HCT116 (cell line): Measurements from ENCODE around the gene GAMT. TPM values are rescaled to one million over a fixed set of nuclear protein-coding genes. Genes with fewer than 3 reads are reported as not detected.

Experiments
- ATAC-seq: fragments of 200-7000 bp; cut with Tn5 transposase; 2 replicates; pipeline ENCODE4 v1.9.1; 2020; ENCODE audit warnings: mild to moderate bottlenecking, moderate library complexity
- BruUV-seq: library from RNA; stranded (reverse); fragments of 400-500 nt; replicated peaks from 2 replicates; lab custom pipeline; 2021; lab: Mats Ljungman, UMichigan
- CTCF ChIA-PET: fragments of 300-600 bp; sonication (Branson Sonifier 250); formaldehyde crosslinking; loops from one replicate; lab custom pipeline; 2021; ENCODE audit warnings: antibody characterized with exemption; lab: Charles Lee
- POLR2A ChIA-PET: fragments of 300-600, 350-600 bp; sonication (Branson Sonifier 250); formaldehyde crosslinking; loops from one replicate; lab custom pipeline; 2021; ENCODE audit warnings: antibody characterized with exemption; lab: Charles Lee
- RAD21 ChIA-PET, 2 experiments: fragments of 300-600 bp; sonication (Branson Sonifier 250); formaldehyde crosslinking; loops; one replicate each; lab custom pipeline; 2023; ENCODE audit warnings: low total read pairs in 2 of 2; ENCODE audit not compliant: uncharacterized antibody in 2 of 2, unreplicated experiment in 2 of 2, low non-redundant PET in 1 of 2; lab: Charles Lee
- DNase-seq: peaks from one replicate; pipeline ENCODE4 v3.0.0-alpha.2; 2010; ENCODE audit warnings: low read depth, low spot score
- H2AFZ ChIP-seq: fragments of 200-600 bp; shearing (Covaris generic), sonication (generic); 2 replicates; pipeline ENCODE4 v1.6.1; 2017; ENCODE audit warnings: low read depth, mixed run types, mixed read lengths, antibody characterized with exemption, low read length; ENCODE audit not compliant: poor library complexity, severe bottlenecking
- H3K27ac ChIP-seq: 2 replicates; pipeline ENCODE4 v1.5.1; 2012; ENCODE audit warnings: low read depth, low read length
- H3K27me3 ChIP-seq: fragments of 200-600 bp; sonication (generic); 2 replicates; pipeline ENCODE4 v1.6.1; 2016; ENCODE audit warnings: mixed run types, low read length, mixed read lengths; ENCODE audit not compliant: insufficient read depth
- H3K36me3 ChIP-seq, 2 experiments: fragments of 200-500 bp in 1 of 2; fragments of 200-600 bp in 1 of 2; sonication (Bioruptor generic) in 1 of 2; sonication (generic) in 1 of 2; 2 replicates each; pipeline versions ENCODE4 v1.5.1 to v1.6.1; 2014 to 2016; ENCODE audit warnings: low read length in 2 of 2, inconsistent platforms in 1 of 2, mixed read lengths in 1 of 2, mixed run types in 1 of 2; ENCODE audit not compliant: insufficient read depth in 2 of 2, control insufficient read depth in 1 of 2
- H3K4me1 ChIP-seq, 2 experiments: fragments of 200-600 bp in 1 of 2; sonication (generic) in 1 of 2; 2 replicates each; pipeline versions ENCODE4 v1.5.1 to v1.6.1; 2012 to 2017; ENCODE audit warnings: low read length in 2 of 2, inconsistent platforms in 1 of 2, mild to moderate bottlenecking in 1 of 2, mixed read lengths in 1 of 2, mixed run types in 1 of 2, moderate library complexity in 1 of 2; ENCODE audit not compliant: insufficient read depth in 2 of 2, control insufficient read depth in 1 of 2
- H3K4me2 ChIP-seq: fragments of 200-600 bp; sonication (generic); 2 replicates; pipeline ENCODE4 v1.6.1; 2017; ENCODE audit warnings: mixed run types, low read length, mixed read lengths
- H3K4me3 ChIP-seq, 2 experiments: fragments of 200-600 bp in 1 of 2; sonication (generic) in 1 of 2; replicated peaks in 1 of 2; 2 replicates each; pipeline ENCODE4 v1.5.1; 2011 to 2016; ENCODE audit warnings: low read length in 2 of 2, control low read depth in 1 of 2, low read depth in 1 of 2, mild to moderate bottlenecking in 1 of 2, mixed read lengths in 1 of 2, mixed run types in 1 of 2
- H3K79me2 ChIP-seq: fragments of 200-600 bp; sonication (generic); 2 replicates; pipeline ENCODE4 v1.6.1; 2017; ENCODE audit warnings: mild to moderate bottlenecking, mixed run types, low read length, moderate library complexity, mixed read lengths; ENCODE audit not compliant: insufficient read depth
- H3K9ac ChIP-seq: fragments of 200-600 bp; sonication (generic); 2 replicates; pipeline ENCODE4 v1.6.1; 2016; ENCODE audit warnings: low read length, mixed read lengths
- H3K9me2 ChIP-seq: fragments of 200-600 bp; sonication (generic), shearing (Covaris generic); 2 replicates; pipeline ENCODE4 v1.6.1; 2017; ENCODE audit warnings: mixed run types, mild to moderate bottlenecking, moderate library complexity; ENCODE audit not compliant: insufficient read depth
- H3K9me3 ChIP-seq, 2 experiments: fragments of 200-500 bp in 1 of 2; fragments of 200-600 bp in 1 of 2; sonication (Bioruptor generic) in 1 of 2; sonication (generic) in 1 of 2; 2 replicates each; pipeline ENCODE4 v1.6.1; 2014 to 2017; ENCODE audit warnings: low read length in 2 of 2, mixed read lengths in 2 of 2, inconsistent platforms in 1 of 2, low read depth in 1 of 2, mild to moderate bottlenecking in 1 of 2, mixed run types in 1 of 2, moderate library complexity in 1 of 2; ENCODE audit not compliant: control insufficient read depth in 1 of 2, insufficient read depth in 1 of 2
- H4K20me1 ChIP-seq: fragments of 200-600 bp; sonication (generic), shearing (Covaris generic); 2 replicates; pipeline ENCODE4 v1.6.1; 2017; ENCODE audit warnings: mixed run types, mild to moderate bottlenecking, moderate library complexity; ENCODE audit not compliant: insufficient read depth
- CBX3 ChIP-seq: IDR thresholded peaks from 2 replicates; pipeline ENCODE4 v1.6.1; 2012; ENCODE audit warnings: low read depth
- EGR1 ChIP-seq: IDR thresholded peaks from 2 replicates; pipeline ENCODE4 v1.6.1; 2012; ENCODE audit warnings: low read depth
- EZH2 ChIP-seq: fragments of 200-600 bp; sonication (generic); IDR thresholded peaks from 2 replicates; pipeline ENCODE4 v1.6.1; 2017; ENCODE audit warnings: antibody characterized with exemption, mixed run types
- EZH2phosphoT487 ChIP-seq: fragments of 200-600 bp; IDR thresholded peaks from 2 replicates; pipeline ENCODE4 v1.6.1; 2018; ENCODE audit warnings: antibody characterized with exemption, borderline replicate concordance
- POLR2AphosphoS5 ChIP-seq: IDR thresholded peaks from 2 replicates; pipeline ENCODE4 v1.6.1; 2011; ENCODE audit warnings: mild to moderate bottlenecking, low read depth, low read length, moderate library complexity
- RAD21 ChIP-seq: IDR thresholded peaks from 2 replicates; pipeline ENCODE4 v1.6.1; 2012; ENCODE audit warnings: low read depth, mild to moderate bottlenecking
- SIN3A ChIP-seq: IDR thresholded peaks from 2 replicates; pipeline ENCODE4 v1.6.1; 2012; ENCODE audit warnings: low read depth
- SP1 ChIP-seq: IDR thresholded peaks from 2 replicates; pipeline ENCODE4 v1.6.1; 2012; ENCODE audit warnings: low read depth
- SRF ChIP-seq: IDR thresholded peaks from 2 replicates; pipeline ENCODE4 v1.6.1; 2012; ENCODE audit warnings: low read depth
- TCF7L2 ChIP-seq: IDR thresholded peaks from 2 replicates; pipeline ENCODE4 v1.7.0; 2011; ENCODE audit warnings: borderline replicate concordance, inconsistent platforms; ENCODE audit not compliant: insufficient read depth, insufficient read length; ENCODE audit errors: extremely low read depth
- YY1 ChIP-seq: IDR thresholded peaks from 2 replicates; pipeline ENCODE4 v1.6.1; 2011; ENCODE audit warnings: low read length, low read depth, moderate library complexity, mild to moderate bottlenecking; ENCODE audit not compliant: insufficient replicate concordance; ENCODE audit errors: extremely low read depth
- ZBTB33 ChIP-seq: IDR thresholded peaks from 2 replicates; pipeline ENCODE4 v1.6.1; 2011; ENCODE audit warnings: mild to moderate bottlenecking, low read length, moderate library complexity; ENCODE audit not compliant: insufficient replicate concordance; ENCODE audit errors: extremely low read depth
- ZFX ChIP-seq: fragments of 450-650 bp; IDR thresholded peaks from 2 replicates; pipeline ENCODE4 v1.6.1; 2017
- ZNF274 ChIP-seq: fragments of 200-500 bp; sonication (Bioruptor generic); IDR thresholded peaks from 2 replicates; pipeline ENCODE4 v1.6.1; 2014; ENCODE audit warnings: mild to moderate bottlenecking, low read depth, low read length, inconsistent platforms
- intact Hi-C: fragments of 100-400 bp; cut with micrococcal nuclease; formaldehyde crosslinking; loops from 2 replicates; pipeline ENCODE4 v1.10.0; 2022
- total RNA-seq: library from RNA; stranded (reverse); gene quantifications from one replicate; pipeline ENCODE4 v1.2.1, GENCODE V29; 2021; ENCODE audit not compliant: unreplicated experiment
- TF ChIP-seq, protein P1 (sequence below), 3 experiments: fragments of 200-600 bp in 1 of 3; sonication (generic) in 1 of 3; IDR thresholded peaks in 2 of 3; conservative IDR thresholded peaks in 1 of 3; 2 replicates each; pipeline ENCODE4 v1.5.1; 2012 to 2017; ENCODE audit warnings: low read depth in 2 of 3, low read length in 2 of 3, antibody characterized with exemption in 1 of 3, borderline replicate concordance in 1 of 3, control low read depth in 1 of 3, mild to moderate bottlenecking in 1 of 3, mixed read lengths in 1 of 3, mixed run types in 1 of 3, moderate library complexity in 1 of 3; ENCODE audit not compliant: insufficient read depth in 1 of 3
- TF ChIP-seq, protein P2 (sequence below): IDR thresholded peaks from 2 replicates; pipeline ENCODE4 v1.6.1; 2012; ENCODE audit warnings: low read depth

The GAMT gene
- total RNA-seq, 1 experiment from 2014 or later, result 102 TPM

GRCh38 chr19:1373042-1373533, 28.3 kb downstream of the GAMT start:
- H4K20me1 ChIP-seq, result no peaks in the 10 kb centered on the region
- CTCF ChIA-PET, result interaction anchor here (0.6 to 2.0 kb wide), 4 partner anchors 57 to 129 kb away, joined by 3 to 7 read pairs (median 3); no protein-coding TSS in a partner anchor
- ATAC-seq (no peak), DNase-seq (no peak)
- no peak overlapping the region for H3K9ac ChIP-seq
- BruUV-seq, result no TSS peak
- H3K9me3 ChIP-seq, result no peaks in the 10 kb centered on the region
- no peak overlapping the region; the same call in 1 of the 2 replicates for H3K27ac ChIP-seq
- RAD21 ChIA-PET, result interaction anchor here in 1 of 2 experiments (1.1 kb wide), 1 partner anchor 93 kb away, joined by 4 read pairs; no protein-coding TSS in a partner anchor
- no peaks in the 10 kb centered on the region for H3K9me2 ChIP-seq
- TF ChIP-seq SIN3A (no peak), CBX3 (no peak), EZH2phosphoT487 (no peak), EGR1 (no peak), ZBTB33 (no peak), ZNF274 (no peak), YY1 (no peak), EZH2 (no peak), SP1 (no peak), ZFX (no peak), POLR2AphosphoS5 (no peak), SRF (no peak), TCF7L2 (no peak), RAD21 (no peak)
- TF ChIP-seq, protein P1, sequence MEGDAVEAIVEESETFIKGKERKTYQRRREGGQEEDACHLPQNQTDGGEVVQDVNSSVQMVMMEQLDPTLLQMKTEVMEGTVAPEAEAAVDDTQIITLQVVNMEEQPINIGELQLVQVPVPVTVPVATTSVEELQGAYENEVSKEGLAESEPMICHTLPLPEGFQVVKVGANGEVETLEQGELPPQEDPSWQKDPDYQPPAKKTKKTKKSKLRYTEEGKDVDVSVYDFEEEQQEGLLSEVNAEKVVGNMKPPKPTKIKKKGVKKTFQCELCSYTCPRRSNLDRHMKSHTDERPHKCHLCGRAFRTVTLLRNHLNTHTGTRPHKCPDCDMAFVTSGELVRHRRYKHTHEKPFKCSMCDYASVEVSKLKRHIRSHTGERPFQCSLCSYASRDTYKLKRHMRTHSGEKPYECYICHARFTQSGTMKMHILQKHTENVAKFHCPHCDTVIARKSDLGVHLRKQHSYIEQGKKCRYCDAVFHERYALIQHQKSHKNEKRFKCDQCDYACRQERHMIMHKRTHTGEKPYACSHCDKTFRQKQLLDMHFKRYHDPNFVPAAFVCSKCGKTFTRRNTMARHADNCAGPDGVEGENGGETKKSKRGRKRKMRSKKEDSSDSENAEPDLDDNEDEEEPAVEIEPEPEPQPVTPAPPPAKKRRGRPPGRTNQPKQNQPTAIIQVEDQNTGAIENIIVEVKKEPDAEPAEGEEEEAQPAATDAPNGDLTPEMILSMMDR (IDR thresholded peaks at IDR 0.05 in 2 of 3, conservative IDR thresholded peaks at IDR 0.05 in 1 of 3; ENCODE audit: borderline replicate concordance in 1 of 3, insufficient read depth in 1 of 3, low read depth in 2 of 3, low read length in 2 of 3), result no peak
- TF ChIP-seq, protein P2, sequence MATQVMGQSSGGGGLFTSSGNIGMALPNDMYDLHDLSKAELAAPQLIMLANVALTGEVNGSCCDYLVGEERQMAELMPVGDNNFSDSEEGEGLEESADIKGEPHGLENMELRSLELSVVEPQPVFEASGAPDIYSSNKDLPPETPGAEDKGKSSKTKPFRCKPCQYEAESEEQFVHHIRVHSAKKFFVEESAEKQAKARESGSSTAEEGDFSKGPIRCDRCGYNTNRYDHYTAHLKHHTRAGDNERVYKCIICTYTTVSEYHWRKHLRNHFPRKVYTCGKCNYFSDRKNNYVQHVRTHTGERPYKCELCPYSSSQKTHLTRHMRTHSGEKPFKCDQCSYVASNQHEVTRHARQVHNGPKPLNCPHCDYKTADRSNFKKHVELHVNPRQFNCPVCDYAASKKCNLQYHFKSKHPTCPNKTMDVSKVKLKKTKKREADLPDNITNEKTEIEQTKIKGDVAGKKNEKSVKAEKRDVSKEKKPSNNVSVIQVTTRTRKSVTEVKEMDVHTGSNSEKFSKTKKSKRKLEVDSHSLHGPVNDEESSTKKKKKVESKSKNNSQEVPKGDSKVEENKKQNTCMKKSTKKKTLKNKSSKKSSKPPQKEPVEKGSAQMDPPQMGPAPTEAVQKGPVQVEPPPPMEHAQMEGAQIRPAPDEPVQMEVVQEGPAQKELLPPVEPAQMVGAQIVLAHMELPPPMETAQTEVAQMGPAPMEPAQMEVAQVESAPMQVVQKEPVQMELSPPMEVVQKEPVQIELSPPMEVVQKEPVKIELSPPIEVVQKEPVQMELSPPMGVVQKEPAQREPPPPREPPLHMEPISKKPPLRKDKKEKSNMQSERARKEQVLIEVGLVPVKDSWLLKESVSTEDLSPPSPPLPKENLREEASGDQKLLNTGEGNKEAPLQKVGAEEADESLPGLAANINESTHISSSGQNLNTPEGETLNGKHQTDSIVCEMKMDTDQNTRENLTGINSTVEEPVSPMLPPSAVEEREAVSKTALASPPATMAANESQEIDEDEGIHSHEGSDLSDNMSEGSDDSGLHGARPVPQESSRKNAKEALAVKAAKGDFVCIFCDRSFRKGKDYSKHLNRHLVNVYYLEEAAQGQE, result no peak
- H2AFZ ChIP-seq, result no peak overlapping the region
- no peak overlapping the region for H3K4me3 ChIP-seq
- intact Hi-C loops, result no loop called here
- no peaks in the 10 kb centered on the region for H3K4me1 ChIP-seq
- POLR2A ChIA-PET, result interaction anchor here (1.1 kb wide), 1 partner anchor 104 kb away, joined by 3 read pairs; no protein-coding TSS in a partner anchor
- no peaks in the 10 kb centered on the region for H3K27me3 ChIP-seq
- H3K79me2 ChIP-seq, result no peaks in the 10 kb centered on the region
- peaks cover 16 to 31% of the 10 kb centered on the region in 2 experiments for H3K36me3 ChIP-seq
- no peak overlapping the region for H3K4me2 ChIP-seq
